CD4-positive, alpha-beta T cell treated with Interferon gamma for 1 hour (primary cell): ENCODE measurements around the gene KRTAP6-1.

Source experiments
- DNase-seq: peaks from one replicate; pipeline ENCODE4 v3.0.0-alpha.2; 2020

The KRTAP6-1 gene, protein sequence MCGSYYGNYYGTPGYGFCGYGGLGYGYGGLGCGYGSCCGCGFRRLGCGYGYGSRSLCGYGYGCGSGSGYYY

DNA sequence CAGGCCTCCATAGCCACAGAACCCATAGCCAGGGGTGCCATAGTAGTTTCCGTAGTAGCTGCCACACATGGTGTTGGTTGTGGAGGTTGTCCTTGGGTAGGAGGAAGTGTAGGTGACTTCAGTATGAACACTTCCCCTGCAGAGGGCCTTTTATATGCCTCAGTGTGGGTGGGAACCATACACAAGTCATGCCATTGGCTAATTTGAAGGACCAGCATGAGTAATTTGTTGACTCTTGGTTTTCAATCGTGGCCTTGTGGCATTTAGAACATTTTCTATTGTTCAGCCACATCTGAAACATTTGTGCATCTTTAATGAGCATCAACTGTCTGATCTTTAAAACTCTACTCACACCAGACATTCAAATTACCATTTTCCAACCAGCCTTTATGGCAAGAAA lies at the start of gene KRTAP6-1:
Gene KRTAP6-1, minus strand, starts transcription at position 95 of the 400 bp plus-strand sequence. Its CDS starts 26 bp downstream, at position 69.
- no peak for DNase-seq

DNA sequence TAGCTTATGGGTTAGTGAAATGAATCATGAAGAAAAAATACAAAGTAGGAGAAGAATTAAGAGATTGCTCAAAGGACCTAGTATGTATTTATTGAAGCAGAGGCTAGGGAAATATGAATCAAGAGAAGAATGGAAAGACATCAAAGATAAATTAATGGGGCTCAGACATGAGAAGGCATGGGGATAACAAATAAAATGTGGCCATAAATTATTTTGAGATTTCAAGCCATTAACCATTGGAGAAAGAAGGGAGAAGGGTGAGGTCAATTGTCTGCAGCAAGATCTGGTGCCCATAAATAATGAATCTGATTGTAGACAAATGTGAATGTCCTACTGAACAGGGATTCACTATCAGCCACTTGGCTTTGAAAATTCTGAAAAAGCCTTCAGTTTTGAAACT lies 39.2 kb upstream of the KRTAP6-1 start:
- no peak for DNase-seq

DNA sequence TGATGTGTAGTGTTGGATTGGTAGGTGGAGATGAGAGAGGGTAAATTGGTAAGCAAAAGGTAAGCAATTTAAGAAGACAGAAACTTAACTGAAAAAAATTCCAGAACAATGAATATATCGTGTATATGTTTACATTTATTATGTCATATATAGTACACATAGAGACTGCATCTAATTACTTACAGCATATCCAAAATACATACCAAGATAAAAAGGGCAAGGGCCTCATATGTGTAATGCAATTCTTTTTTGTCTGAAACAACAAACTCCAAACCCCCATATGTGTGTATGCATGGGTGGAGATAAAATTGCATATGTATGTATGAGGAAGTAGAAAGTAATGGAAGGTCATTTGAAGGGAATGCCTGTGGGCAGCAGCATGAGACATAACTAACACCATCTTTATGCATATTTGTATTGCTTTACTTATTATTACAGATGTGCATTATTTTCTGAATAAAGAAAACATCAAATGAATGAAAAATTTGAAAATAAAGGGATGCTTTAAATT lies 33.2 kb upstream of the KRTAP6-1 start:
- no peak for DNase-seq

DNA sequence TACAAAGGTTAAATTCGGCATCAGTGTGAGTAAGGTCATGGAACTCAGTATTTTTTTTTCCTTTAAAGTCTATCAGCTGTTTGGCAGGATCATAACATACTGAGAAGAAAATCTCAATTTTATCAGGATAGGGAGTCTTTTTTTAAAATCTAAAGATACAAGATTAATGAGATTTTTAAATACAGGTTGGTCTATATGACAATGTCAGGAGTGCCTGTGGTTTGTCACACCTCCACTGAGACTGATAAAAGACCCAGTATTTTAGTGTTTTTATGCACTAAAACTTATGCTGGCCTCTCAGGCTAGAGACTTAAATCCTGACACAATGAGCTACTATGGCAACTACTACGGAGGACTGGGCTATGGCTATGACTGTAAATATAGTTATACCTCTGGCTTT lies 28.8 kb upstream of the KRTAP6-1 start, which contains the start of gene KRTAP20-3:
Gene KRTAP20-3, plus strand, starts transcription at position 301 of the 400 bp plus-strand sequence.
- DNase-seq = no peak

DNA sequence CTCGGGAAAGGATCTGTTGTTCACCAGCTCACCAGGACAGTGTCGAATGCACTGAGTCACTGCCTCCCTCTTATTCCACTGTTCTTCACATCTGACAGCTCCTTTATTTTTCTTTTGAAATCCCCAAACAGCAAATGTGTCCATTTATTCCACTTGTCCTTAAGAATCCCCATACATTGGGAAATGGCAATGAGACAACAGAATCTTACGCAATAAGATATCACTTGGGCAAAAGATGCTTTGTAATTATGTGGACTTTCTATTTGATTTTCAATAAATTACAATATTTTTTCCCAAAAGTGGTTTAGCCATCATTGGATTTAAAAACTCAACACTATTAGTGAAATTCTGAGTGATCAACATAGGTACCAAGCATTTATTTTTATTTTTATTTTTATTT lies 25.0 kb upstream of the KRTAP6-1 start:
- DNase-seq = no peak

DNA sequence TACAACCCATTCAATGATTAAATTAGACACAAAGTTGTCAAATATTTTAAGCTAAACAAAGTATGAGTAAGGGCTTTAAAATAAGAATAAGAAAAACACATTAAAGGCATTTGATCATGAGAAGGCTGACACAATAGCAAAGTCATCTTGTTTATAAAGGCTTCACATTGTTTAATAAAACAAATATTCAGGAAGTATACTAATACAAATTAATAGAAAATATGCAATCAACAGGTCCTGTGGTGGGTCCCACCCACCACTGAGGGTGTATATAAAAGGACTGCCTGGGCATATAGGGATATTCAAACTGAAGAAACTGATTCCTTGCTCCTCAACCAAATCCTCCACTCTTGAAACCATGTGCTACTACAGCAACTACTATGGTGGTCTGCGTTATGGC lies 21.2 kb upstream of the KRTAP6-1 start, which contains the start of gene KRTAP20-2:
Gene KRTAP20-2, plus strand, starts transcription at position 301 of the 400 bp plus-strand sequence. Its CDS starts 58 bp downstream, at position 359.
- no peak for DNase-seq

DNA sequence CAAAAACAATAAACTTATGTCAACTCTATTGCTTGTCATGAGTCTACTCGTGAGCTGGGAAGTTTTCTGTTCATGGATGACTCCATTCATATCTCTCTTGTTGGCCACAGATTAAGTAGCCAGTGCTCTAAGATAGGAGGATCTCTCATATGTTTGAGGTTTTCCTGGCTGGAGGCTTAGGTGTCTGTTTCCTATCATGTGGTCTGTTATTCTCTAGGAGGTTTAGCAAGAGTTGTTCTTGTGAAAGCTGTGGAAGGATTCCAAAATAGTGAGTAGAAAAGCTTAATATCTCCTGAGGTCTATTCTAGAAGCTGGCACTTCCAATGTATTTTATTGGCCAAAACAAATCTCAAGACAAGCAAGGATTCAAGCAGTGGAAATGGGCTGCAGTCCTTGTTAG lies 15.5 kb upstream of the KRTAP6-1 start:
- DNase-seq = no peak

DNA sequence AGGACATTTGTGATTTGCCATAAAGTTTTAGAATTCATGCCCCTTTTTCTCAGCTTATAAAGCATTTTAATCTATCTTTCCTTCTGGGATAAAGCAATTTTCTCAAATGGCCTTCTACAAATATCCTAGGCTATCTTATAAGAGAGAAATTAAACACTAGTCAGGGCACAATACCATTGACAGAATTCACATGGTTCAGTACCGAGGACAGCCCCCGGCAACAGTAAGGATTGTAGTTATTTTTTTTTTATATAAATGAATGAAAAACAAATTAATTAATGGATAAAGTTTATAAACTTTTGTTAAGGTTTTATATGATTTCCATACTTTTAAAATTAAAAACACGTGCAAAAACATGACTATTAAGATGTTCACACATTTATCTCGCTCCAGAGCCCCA lies 14.4 kb upstream of the KRTAP6-1 start:
- no peak for DNase-seq

DNA sequence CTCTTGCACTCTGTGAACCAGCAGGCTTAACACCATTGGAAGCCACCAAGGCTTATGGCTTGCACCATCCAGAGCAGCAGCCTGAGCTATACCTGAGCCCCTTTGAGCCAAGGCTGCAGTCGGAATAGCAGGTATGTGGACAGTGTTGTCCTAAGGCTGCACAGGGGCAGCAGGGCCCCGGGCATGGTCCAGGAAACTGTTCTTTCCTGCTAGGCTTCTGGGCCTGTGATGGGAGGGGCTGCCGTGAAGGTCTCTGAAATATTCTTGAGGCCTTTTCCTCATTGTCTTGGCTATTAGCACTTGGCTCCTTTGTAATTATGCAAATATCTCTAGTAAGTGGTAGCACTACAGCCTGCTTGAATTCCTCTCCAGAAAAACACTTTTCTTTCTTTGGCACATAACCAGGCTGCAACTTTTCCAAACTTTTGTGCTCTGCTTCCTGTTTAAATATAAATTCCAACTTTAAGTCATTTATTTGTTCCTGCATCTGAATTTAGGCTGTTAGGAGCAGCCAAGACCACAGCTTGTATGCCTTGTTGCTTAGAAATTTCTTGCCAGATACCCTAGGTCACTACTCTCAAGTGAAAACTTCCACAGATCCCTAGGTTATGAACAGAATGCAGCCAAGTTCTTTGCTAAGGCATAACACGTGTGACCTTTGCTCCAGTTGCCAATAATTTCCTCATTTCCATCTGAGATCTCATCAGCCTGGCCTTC lies 11.9 kb upstream of the KRTAP6-1 start:
- no peak for DNase-seq

DNA sequence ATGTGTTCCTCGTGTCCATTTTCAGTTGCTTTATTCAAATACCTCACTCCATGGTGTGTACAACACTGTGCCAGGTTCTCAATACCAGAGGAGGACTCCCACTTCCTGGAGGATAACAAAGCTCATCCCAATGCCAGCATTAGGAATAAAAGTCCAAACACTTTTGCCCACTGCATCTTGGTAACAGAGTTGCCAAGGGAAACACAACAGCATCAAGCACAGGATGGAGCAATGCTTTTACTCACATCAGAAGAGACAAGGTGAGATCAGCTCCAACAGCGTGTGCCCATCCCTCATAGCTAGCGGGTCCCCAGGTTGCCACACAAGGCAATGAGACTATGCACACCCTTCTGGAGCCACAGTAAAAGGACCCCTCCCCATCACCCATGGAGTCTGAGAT lies 9.6 kb upstream of the KRTAP6-1 start:
- DNase-seq = no peak

DNA sequence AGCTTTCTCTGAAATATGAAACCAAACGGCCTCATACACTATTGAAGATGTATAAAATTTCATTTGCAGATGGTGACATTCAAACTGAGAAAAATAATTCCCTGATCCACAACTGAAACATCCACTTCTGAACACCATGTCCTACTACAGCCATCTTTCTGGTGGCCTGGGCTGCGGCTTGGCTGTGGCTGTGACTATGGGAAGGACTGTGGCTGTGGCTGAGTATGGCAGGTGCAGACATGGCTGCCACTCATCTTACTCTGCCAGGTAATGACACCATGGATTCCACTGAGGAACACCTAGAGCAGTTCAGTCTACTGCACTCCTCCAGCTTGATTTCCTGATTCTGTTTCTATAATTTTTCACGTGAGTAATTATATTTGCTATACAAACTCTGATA lies 6.8 kb upstream of the KRTAP6-1 start, which contains the start of gene KRTAP20-4:
Gene KRTAP20-4, plus strand, starts transcription at position 106 of the 400 bp plus-strand sequence.
- DNase-seq = no peak

DNA sequence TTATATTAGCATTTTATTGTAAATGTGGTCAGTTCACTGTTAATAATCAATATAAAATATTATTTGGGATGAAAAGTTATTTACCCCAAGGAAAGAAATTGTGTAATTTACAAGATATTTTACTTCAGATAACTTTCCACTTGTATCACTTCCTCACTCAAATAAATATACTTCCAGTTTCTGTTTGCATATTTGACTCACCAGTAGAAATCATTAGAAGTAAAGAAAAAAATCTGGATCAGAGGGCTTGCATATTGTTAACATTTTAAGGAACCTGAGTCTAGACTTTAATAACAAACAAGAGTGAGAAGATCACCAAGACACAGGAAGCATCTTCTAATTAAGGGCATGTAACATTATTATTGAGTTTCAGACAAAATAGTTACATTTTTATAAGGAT lies 6.3 kb upstream of the KRTAP6-1 start:
- DNase-seq = no peak

DNA sequence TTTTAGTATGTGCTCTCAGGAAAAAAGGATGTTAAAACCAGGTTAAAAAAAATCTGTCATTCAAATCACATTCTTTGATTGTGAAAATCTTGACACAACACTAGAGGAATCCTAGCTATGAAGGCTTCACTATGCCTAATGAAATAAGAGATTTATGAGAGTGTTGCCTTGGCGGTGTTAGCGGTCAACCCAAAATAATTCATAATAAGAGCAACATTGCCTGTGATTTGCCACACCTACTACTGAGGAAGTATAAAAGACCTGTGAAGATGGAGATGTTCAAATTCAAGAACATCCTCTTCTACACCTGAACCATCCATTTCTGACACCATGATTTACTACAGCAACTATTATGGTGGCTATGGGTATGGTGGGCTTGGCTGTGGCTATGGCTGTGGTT lies 2.4 kb upstream of the KRTAP6-1 start, which contains the start of gene KRTAP20-1:
Gene KRTAP20-1, plus strand, starts transcription at position 301 of the 400 bp plus-strand sequence. Its CDS starts 30 bp downstream, at position 331.
- no peak for DNase-seq

DNA sequence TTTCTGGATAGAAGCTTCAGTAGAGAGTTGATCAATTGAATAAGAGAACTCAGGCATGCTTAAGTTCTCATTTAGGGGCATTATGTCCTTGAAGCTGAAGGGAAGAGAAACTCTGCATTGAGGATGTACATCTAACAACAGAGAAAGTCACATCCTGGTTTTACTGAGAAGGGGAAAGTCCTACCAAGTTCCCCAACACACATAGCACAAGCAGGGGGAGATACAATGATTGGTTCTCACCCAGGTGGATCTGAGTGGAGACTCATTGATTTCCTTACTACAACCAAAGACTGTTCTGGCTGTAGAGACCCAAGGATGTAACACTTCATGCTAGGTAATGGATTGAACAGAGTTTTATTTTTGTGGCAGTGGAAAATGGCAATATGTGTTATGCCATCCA lies 1.5 kb upstream of the KRTAP6-1 start:
- no peak for DNase-seq

DNA sequence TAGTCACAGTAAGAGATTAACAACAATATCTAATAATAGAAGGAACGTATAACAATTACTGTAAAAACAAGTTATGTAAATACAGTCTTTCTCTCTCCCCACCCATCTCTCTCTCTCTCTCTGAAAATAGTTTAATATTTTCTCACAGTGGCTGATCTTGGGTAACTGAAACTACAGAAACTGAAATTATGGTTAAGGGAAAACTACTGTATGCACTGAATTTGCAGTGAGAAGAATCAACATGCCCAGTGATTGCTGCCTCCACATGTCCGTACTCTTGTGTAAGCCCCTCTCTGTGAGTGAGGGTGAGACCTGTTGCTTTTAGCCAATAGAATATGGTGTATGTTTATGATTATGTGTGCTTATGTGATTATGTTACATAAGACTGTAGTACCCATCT lies 1.6 kb downstream of the KRTAP6-1 start:
- no peak for DNase-seq

DNA sequence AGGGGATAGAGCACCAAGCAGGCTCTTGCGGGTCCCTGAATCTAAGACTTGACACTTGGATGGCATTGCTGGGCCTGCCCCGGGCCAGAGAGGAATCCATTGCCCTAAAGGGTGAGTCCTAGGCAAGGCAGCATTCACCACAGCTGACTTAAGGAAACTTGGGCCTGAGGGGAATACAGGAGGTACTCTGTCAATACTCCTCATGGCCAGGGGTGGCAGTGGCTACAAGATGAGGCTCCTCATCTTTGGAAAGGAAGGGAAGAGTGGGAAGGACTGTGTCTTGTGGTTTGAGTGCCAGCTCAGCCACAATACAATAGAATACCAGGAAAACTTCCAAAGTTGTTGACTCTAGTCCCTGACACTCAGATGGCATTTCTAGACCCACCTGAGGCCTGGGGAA lies 7.8 kb downstream of the KRTAP6-1 start:
- DNase-seq = no peak

DNA sequence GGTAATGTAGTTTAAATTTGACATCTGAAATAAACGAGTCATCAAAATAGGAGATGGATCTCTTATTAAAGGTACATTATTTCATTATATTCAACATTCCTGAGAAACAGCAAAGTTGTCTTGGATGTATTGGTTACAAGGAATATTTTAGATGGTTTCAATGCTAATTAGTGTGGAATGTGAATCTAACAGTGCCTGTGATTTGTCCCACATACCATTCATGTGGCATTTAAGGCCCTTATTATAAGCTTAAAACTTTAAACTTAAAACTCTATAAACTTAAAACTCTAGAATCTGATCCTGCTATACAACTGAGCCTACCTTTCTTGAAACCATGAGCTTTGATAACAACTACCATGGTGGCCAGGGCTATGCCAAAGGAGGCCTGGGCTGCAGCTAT lies 12.9 kb downstream of the KRTAP6-1 start, which contains the start of gene KRTAP22-1:
Gene KRTAP22-1, plus strand, starts transcription at position 301 of the 400 bp plus-strand sequence.
- DNase-seq = no peak

DNA sequence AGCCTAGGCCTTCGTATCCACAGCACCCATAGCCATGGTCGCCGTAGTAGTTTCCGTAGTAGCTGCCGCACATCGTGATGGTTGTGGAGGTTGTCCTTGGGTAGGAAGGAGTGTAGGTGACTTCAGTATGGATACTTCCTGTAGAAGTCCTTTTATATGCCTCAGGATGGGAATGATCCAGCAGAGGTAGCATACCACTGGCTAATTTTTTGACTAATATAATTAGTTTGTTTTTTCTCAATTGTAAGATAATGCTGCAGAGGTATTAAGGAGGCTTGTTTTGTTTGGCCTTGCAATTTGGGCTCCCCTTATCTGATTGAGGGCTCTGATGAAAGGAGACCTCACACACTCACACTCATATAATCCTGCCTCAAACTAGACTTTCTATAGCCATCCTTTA lies 14.9 kb downstream of the KRTAP6-1 start, which contains the start of gene KRTAP6-2:
Gene KRTAP6-2, minus strand, starts transcription at position 101 of the 400 bp plus-strand sequence. Its CDS starts 28 bp downstream, at position 73.
- no peak for DNase-seq

DNA sequence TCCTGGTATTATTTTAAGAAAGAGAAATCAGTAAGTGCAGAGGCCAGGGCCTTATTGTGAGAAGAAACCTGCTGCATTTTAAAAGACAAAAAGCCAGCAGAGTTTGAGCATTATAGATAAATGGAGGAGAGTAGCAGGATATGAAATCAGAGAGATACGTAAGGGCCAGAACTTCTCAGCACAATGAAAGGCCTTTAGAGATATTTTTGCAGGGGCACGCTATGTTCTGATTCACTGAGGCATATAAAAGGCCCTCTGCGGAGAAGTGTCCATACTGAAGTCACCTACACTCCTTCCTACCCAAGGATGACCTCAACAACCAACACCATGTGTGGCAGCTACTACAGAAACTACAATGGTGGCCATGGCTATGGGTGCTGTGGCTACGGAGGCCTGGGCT lies 21.6 kb downstream of the KRTAP6-1 start, which contains the start of gene KRTAP6-3:
Gene KRTAP6-3, plus strand, starts transcription at position 301 of the 400 bp plus-strand sequence. Its CDS starts 6 bp downstream, at position 307.
- DNase-seq = no peak

DNA sequence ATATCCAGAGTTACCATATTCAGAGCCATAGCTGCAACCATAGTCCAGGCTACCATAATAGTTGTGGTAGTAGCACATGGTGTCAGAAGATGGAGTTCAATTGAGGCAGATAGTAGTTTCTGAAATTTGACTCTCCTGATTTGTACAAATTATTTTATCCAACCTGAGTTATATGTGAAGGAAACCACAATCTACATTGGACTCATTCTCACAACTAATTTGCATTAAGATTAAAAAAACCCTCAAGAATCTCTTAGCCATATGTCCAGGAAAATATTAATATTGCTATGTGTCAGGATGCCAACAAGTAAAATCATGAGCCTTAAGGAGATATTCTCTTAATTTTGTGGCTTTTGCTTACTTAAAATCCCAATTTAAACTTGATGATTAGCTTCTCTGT lies 23.4 kb downstream of the KRTAP6-1 start, which contains the start of gene KRTAP22-2:
Gene KRTAP22-2, minus strand, starts transcription at position 101 of the 400 bp plus-strand sequence.
- DNase-seq = no peak

DNA sequence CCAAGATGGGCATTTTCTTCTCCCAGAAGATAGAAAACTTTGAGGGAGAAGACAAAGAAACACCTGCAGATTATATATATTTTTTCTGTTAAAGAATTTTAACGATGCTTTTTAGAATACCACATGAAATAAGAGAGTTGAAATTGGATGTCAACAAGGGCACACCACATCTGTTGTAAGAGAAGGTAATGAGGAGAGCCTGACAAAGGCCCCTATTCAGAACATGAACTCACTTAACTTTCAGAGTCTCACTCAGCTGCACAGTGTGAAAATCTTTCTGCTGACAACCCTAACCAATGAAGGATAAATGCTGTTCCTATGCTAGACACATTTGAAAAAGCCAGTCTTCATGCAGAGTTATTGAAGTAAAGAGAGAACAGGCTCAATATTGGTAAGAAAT lies 30.9 kb downstream of the KRTAP6-1 start:
- no peak for DNase-seq

DNA sequence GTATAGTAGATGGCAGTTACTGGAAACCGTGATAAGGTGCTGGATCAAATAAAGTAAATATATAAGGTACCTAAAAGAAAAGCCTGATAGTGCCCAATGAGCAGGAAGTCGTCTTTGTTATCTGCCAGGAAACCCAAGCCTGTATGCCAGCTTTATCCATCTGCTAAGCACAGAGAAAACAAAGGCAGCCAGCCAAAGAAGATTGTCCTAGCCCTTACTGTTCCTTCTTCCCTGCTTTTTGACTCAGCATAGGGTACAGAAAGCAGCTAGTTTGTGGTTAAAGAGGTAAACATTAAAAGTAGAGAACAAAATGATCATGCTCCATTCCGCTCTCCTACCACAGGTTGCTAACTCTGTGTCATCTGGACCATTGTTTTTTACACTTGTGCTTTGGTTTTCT lies 33.6 kb downstream of the KRTAP6-1 start:
- no peak for DNase-seq

DNA sequence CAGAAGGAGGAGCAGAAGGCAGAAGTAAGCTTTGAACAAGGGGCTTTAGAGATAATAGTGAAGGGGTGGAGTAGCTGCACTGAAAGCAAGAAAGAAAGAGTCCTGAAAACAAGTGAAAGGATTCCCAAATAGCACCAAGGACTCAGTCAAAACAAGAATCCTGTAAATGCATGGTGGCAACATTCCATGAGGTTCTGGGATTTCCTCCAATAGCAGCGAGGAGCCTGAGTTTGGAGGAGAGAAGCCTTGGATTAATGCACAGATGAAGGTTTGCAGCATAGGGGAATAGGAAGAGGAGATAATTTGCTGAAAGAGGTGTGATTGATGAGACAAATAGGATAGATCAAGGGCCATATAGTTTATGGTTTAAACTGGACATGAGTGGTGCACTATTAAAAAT lies 34.4 kb downstream of the KRTAP6-1 start:
- no peak for DNase-seq

DNA sequence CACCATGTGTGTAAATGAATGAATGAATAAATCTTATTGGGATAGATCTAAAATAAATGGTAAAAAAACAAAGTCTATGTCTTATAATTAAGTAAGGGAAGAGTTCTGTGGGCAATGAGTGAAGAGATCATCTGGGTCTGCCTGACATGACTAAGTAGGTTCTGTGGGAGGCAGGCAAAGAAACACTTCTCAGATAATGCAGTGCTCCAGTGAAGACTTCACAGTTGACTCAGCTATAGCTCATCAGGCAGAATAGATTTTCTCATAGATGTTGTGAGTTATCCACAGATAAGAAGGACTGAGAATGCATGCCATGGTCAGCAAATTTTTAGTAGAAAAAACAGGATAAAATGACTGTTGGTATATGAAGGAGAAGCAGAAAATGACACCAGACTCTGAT lies 36.0 kb downstream of the KRTAP6-1 start:
- DNase-seq = no peak
